GM06990 (cell line): ENCODE measurements around the gene TNFAIP8.

Experiments used
- DNase-seq: peaks from one replicate; pipeline ENCODE4 v3.0.0-alpha.2; 2011; ENCODE audit not compliant: insufficient read length; ENCODE audit errors: extremely low read depth
- H3K27me3 ChIP-seq: replicated peaks from 2 replicates; pipeline ENCODE4 v1.6.0; 2011; ENCODE audit warnings: low read length; ENCODE audit not compliant: control insufficient read depth, insufficient read depth
- H3K36me3 ChIP-seq: 2 replicates; pipeline ENCODE4 v1.5.1; 2011; ENCODE audit warnings: low read length; ENCODE audit not compliant: control insufficient read depth, insufficient read depth
- H3K4me3 ChIP-seq: replicated peaks from 2 replicates; pipeline ENCODE4 v1.5.1; 2011; ENCODE audit warnings: low read depth, mild to moderate bottlenecking, control low read depth, low read length
- CTCF ChIP-seq: IDR thresholded peaks from 2 replicates; pipeline ENCODE4 v1.5.1; 2011; ENCODE audit warnings: low read length, control low read depth, mild to moderate bottlenecking, inconsistent platforms; ENCODE audit not compliant: insufficient read depth, poor library complexity, severe bottlenecking

The TNFAIP8 gene

DNA sequence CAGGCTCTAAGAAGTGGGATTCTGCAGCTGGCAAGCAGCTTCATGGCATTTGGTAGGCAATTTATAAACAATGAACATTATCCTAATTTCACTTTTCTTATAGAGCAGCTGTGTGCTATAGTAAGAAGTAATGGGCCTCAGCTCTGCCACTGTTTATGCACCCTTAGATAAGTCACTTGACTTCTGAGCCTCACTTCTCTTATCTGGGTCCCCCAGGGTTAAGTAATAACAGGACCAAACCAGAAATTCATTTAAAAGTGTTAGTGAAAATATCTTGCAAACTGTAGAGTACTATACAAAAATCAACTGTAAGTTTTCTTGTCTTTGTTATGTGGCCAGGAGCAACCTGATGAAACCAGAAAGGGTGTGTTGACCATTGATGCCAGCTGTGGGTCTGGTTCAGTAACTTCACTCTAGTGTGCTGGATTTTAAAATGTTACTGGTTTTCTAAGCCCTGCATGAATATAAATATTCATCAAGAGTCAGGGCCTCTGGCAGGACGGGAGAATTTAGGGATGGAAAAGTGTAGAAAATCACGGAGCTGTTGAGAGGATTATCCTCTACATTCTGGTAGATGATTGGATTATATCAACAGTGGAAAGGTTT lies 24.2 kb downstream of the TNFAIP8 start:
- TF ChIP-seq CTCF, result no peak
- no peaks in the 10 kb centered on the region for H3K27me3 ChIP-seq
- H3K4me3 ChIP-seq, result no peak overlapping the region
- no peak for DNase-seq
- H3K36me3 ChIP-seq, result peaks cover 3% of the 10 kb centered on the region

- no peak for DNase-seq
- H3K27me3 ChIP-seq, result no peaks in the 10 kb centered on the region
- TF ChIP-seq CTCF, result no peak
- H3K4me3 ChIP-seq, result no peak overlapping the region
- H3K36me3 ChIP-seq, result peaks cover 3% of the 10 kb centered on the region
Measured at GRCh38 chr5:119382169-119382568, 26.4 kb downstream of the TNFAIP8 start.

GRCh38 chr5:119383008-119383407 lies 27.2 kb downstream of the TNFAIP8 start:
- Histone ChIP-seq H3K36me3 (peaks cover 3% of the 10 kb centered on the region), H3K27me3 (no peaks in the 10 kb centered on the region), H3K4me3 (no peak overlapping the region)
- DNase-seq, result no peak
- no peak for TF ChIP-seq CTCF

DNA sequence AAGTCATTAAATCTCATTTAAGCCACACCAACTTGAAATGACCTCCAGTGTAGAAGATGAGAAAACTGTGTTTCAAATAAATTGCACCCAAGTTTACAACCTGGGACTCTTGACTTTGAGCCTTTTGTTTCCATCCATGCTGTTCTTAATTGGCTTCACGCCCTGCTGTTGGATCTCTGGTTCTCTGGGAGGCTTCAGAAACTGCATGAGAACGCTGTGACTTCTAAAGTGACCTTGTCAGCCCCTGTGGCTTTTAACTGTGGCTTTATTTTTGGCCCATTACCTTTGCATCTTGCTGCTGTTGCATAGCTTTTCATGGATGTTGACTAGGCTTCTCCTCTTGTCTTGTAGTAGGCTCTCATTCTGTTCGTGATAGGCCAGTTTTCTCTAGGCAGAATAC lies 29.3 kb downstream of the TNFAIP8 start:
- Histone ChIP-seq H3K27me3 (no peaks in the 10 kb centered on the region), H3K36me3 (peaks cover 3% of the 10 kb centered on the region), H3K4me3 (no peak overlapping the region)
- no peak for TF ChIP-seq CTCF
- no peak for DNase-seq

GRCh38 chr5:119385536-119386128 lies 29.8 kb downstream of the TNFAIP8 start:
- H3K36me3 ChIP-seq, result peaks cover 3% of the 10 kb centered on the region
- no peak overlapping the region for H3K4me3 ChIP-seq
- no peak for TF ChIP-seq CTCF
- no peaks in the 10 kb centered on the region for H3K27me3 ChIP-seq
- no peak for DNase-seq
